T-helper 17 cell (primary cell): ENCODE results near the gene OLA1. TPM values are rescaled to one million over a fixed set of nuclear protein-coding genes. Genes with fewer than 3 reads are reported as not detected.
A peak's percentile ranks its signal among the peaks of the same experiment; 100 is the strongest.

ENCODE experiments used
- ATAC-seq: fragments of 150-1000 bp; cut with Tn5 transposase; 2 replicates; pipeline ENCODE4 v1.10.0; 2021; ENCODE audit warnings: mild to moderate bottlenecking, moderate library complexity
- DNase-seq, 3 donors: peaks; one replicate each; pipeline versions ENCODE4 v3.0.0 to v3.0.0-alpha.2; 2020 to 2021
- H3K9me3 ChIP-seq: one replicate; pipeline ENCODE4 v1.7.0; 2013; ENCODE audit warnings: low read length, mild to moderate bottlenecking; ENCODE audit not compliant: control insufficient read depth, poor library complexity, severe bottlenecking
- H3K27ac Mint-ChIP-seq: one replicate; pipeline ENCODE4 v1.8.0; 2022; ENCODE audit warnings: mild to moderate bottlenecking, moderate library complexity, mixed read lengths
- H3K27me3 Mint-ChIP-seq: one replicate; pipeline ENCODE4 v1.8.0; 2022; ENCODE audit warnings: mixed read lengths
- H3K36me3 Mint-ChIP-seq: one replicate; pipeline ENCODE4 v1.8.0; 2022; ENCODE audit warnings: low read depth, mixed read lengths
- H3K4me1 Mint-ChIP-seq: one replicate; pipeline ENCODE4 v1.8.0; 2022; ENCODE audit warnings: mild to moderate bottlenecking, mixed read lengths
- H3K4me3 Mint-ChIP-seq: one replicate; pipeline ENCODE4 v1.8.0; 2022; ENCODE audit warnings: mild to moderate bottlenecking, moderate library complexity, mixed read lengths
- total RNA-seq, 4 donors: library from RNA in 2 of 4; stranded (reverse) in 2 of 4; gene quantifications; one replicate each; pipeline ENCODE4 v1.2.3 and lab custom pipeline; 2022 to 2026

OLA1 gene
- total RNA-seq, 2 donors from 2014 or later = 42.3 to 43.6 TPM

DNA sequence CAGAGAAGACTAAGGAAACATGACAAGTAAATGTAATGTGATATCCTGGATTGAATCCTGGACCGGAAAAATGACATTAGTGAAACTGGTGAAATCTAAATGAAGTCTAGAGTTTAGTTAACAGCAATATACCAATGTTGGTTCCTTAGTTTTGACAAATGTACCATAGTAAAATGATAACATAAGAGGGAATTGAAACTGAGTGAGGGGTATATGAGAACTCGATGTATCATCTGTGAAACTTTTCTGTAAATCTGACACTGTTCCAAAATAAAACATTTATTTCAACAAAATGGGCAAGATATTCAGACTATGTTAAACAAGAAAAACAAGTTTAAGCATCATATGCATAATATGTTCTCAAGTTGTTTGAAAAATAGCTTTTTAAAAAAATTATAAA, 63.8 kb downstream of the OLA1 start:
- no peaks in the 10 kb centered on the region for H3K9me3 ChIP-seq
- Mint-ChIP-seq H3K27me3 (no peaks in the 10 kb centered on the region), H3K4me1 (peaks cover 10% of the 10 kb centered on the region), H3K4me3 (no peak overlapping the region), H3K36me3 (peaks cover 11% of the 10 kb centered on the region), H3K27ac (no peak overlapping the region)
- no peak for DNase-seq
- ATAC-seq = no peak

GRCh38 chr2:174183076-174183475, 65.3 kb downstream of the OLA1 start:
- ATAC-seq (no peak), DNase-seq (no peak)
- Mint-ChIP-seq H3K4me3 (no peak overlapping the region), H3K4me1 (peaks cover 8% of the 10 kb centered on the region), H3K36me3 (peaks cover 11% of the 10 kb centered on the region), H3K27me3 (no peaks in the 10 kb centered on the region), H3K27ac (no peak overlapping the region)
- H3K9me3 ChIP-seq = no peaks in the 10 kb centered on the region

GRCh38 chr2:174181368-174181767, 67.0 kb downstream of the OLA1 start:
- Mint-ChIP-seq H3K4me3 (no peak overlapping the region), H3K36me3 (peaks cover 2% of the 10 kb centered on the region), H3K4me1 (peaks cover 8% of the 10 kb centered on the region), H3K27ac (no peak overlapping the region), H3K27me3 (no peaks in the 10 kb centered on the region)
- ATAC-seq (no peak), DNase-seq (no peak)
- H3K9me3 ChIP-seq = no peaks in the 10 kb centered on the region

DNA sequence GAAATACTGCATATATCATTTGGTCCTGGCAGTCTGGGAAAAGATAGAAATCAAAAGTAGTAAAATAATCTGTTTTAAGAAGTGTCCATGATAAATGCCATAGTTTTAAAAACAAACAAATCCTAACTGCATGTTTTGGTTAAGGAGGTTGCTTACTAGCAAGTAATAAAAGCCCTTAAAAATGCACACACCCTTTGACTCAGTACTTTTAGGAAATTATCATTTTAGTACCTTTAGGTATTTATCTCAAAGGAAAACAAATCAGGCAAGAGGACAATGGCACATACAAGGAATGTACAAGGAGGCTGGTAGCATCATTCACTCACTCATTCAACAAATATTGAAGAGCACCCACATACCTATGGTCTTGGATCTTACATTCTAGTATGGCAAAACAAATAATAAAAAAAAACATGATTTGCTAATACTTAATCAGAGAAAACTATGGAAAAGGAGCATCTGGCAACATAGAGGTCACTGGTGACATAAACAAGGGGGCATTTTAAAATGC, 67.6 kb downstream of the OLA1 start:
- no peak for DNase-seq
- H3K27me3 Mint-ChIP-seq = no peaks in the 10 kb centered on the region
- peaks cover 8% of the 10 kb centered on the region for H3K4me1 Mint-ChIP-seq
- no peak overlapping the region for H3K4me3 Mint-ChIP-seq
- H3K27ac Mint-ChIP-seq = peak overlapping the region; percentile 29
- H3K9me3 ChIP-seq = no peaks in the 10 kb centered on the region
- H3K36me3 Mint-ChIP-seq = peaks cover 2% of the 10 kb centered on the region
- ATAC-seq = no peak

GRCh38 chr2:174180165-174180724, 68.1 kb downstream of the OLA1 start:
- H3K9me3 ChIP-seq = no peaks in the 10 kb centered on the region
- DNase-seq (no peak), ATAC-seq (no peak)
- Mint-ChIP-seq H3K4me3 (no peak overlapping the region), H3K36me3 (peaks cover 2% of the 10 kb centered on the region), H3K4me1 (peaks cover 8% of the 10 kb centered on the region), H3K27ac (peak overlapping the region; percentile 29), H3K27me3 (no peaks in the 10 kb centered on the region)

DNA sequence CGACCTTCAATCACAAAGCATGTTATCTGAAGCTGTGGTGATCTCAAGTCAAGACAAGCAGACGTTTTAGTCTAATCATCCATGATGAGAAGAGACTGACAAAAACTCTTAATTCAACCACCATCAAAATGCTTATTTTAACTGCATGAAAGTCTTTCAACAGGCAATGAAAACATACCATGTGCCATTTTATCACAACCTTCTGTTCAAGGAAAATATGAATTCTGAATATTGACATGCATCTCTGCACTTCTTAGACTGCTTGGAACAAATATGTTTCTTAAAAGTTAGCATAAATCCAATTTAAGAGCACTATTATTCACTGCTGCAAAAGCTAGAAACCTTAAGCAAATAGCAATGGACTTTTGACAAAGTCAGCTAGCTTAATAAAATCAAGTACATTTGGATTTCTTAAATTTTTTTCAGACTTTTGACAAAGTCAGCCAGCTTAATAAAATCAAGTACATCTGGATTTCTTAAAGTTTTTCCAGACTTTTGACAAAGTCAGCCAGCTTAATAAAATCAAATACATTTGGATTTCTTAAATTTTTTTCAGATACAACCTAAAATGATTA, 70.9 kb downstream of the OLA1 start:
- H3K4me3 Mint-ChIP-seq = no peak overlapping the region
- no peaks in the 10 kb centered on the region for H3K27me3 Mint-ChIP-seq

GRCh38 chr2:174176898-174177297, 71.4 kb downstream of the OLA1 start:
- no peak for ATAC-seq
- no peak overlapping the region for H3K4me3 Mint-ChIP-seq
- peaks cover 2% of the 10 kb centered on the region for H3K36me3 Mint-ChIP-seq
- no peaks in the 10 kb centered on the region for H3K27me3 Mint-ChIP-seq
- peaks cover 5% of the 10 kb centered on the region for H3K4me1 Mint-ChIP-seq
- no peaks in the 10 kb centered on the region for H3K9me3 ChIP-seq
- no peak overlapping the region for H3K27ac Mint-ChIP-seq
- no peak for DNase-seq

More for the DNA sequence above, 70.9 kb downstream of the OLA1 start:
- DNase-seq = no peak
- H3K4me1 Mint-ChIP-seq = peaks cover 5% of the 10 kb centered on the region
- no peaks in the 10 kb centered on the region for H3K9me3 ChIP-seq
- H3K27ac Mint-ChIP-seq = no peak overlapping the region
- ATAC-seq = no peak
- H3K36me3 Mint-ChIP-seq = peaks cover 2% of the 10 kb centered on the region

- no peaks in the 10 kb centered on the region for H3K4me1 Mint-ChIP-seq
Observed at GRCh38 chr2:174174741-174175140, 73.6 kb downstream of the OLA1 start.

DNA sequence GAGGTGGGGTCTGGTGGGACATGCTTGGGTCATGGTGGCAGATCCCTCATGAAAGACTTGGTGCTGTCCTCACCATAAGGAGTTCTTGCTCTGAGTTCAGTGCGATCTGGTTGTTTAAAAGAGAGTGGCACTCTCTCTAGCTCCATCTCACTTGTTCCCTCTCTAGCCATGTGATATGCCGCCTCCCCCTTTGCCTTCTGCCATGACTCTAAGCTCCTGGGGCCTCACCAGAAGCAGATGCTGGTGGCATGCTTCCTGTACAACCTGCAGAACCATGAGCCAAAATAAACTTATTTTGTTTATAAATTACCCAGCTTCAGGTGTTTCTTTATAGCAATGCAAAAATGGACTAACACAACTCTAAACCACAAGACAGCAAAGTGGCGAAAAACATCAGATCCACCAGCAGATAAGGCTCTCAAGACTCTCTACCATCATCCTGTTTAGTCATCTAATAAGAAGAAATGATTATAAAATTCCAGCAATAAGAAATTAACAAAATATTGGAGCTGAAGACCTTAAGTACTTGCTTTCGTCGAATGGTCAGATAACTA, 75.5 kb downstream of the OLA1 start:
- H3K27ac Mint-ChIP-seq = no peak overlapping the region
- H3K36me3 Mint-ChIP-seq = no peaks in the 10 kb centered on the region
- H3K4me1 Mint-ChIP-seq = no peaks in the 10 kb centered on the region
- H3K4me3 Mint-ChIP-seq = no peak overlapping the region
- no peak for ATAC-seq
- H3K9me3 ChIP-seq = peaks cover 4% of the 10 kb centered on the region
- DNase-seq = no peak
- no peaks in the 10 kb centered on the region for H3K27me3 Mint-ChIP-seq

More at GRCh38 chr2:174174741-174175140, 73.6 kb downstream of the OLA1 start:
- no peaks in the 10 kb centered on the region for H3K27me3 Mint-ChIP-seq
- no peak for ATAC-seq
- H3K36me3 Mint-ChIP-seq = no peaks in the 10 kb centered on the region
- DNase-seq = no peak
- H3K27ac Mint-ChIP-seq = no peak overlapping the region
- H3K4me3 Mint-ChIP-seq = no peak overlapping the region
- H3K9me3 ChIP-seq = no peaks in the 10 kb centered on the region

DNA sequence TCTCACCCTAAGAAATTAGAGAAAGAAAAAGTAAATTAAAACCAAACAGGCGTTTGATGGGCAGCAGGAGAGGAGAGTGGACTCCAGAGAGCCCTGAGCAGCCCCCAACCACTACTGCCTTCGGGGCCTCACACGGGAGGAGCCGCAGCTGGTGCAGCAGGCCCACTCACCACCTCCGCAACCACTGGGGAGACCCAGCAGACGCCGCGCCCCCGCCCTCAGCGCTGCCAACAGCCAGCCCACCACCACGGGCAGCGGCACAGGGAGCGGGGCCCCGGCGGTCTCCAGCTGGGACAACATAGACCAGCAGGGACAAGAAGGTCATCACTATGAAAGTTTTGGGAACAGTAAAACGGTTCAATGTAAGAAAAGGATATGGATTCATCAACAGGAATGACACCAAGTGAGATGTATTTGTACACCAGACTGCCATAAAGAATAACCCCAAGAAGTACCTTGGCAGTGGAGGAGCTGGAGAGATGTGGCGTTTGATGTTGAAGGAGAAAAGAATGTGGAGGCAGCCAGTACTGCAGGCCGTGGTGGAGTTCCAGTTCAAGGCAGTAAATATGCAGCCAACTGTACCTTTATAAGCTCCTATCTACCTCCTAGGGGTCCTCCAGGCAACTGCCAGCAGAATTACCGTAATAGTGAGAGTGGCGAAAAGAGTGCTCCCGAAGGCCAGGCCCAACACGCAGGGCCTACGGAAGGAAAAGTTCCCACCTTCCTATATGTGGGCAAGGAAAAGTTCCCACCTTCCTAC, 76.5 kb downstream of the OLA1 start:
- ATAC-seq (no peak), DNase-seq (no peak)
- H3K36me3 Mint-ChIP-seq = peaks cover 2% of the 10 kb centered on the region
- no peaks in the 10 kb centered on the region for H3K4me1 Mint-ChIP-seq
- H3K27me3 Mint-ChIP-seq = no peaks in the 10 kb centered on the region
- no peak overlapping the region for H3K27ac Mint-ChIP-seq
- peaks cover 4% of the 10 kb centered on the region for H3K9me3 ChIP-seq
- H3K4me3 Mint-ChIP-seq = no peak overlapping the region

GRCh38 chr2:174169372-174169771, 79.0 kb downstream of the OLA1 start:
- peaks cover 5% of the 10 kb centered on the region for H3K36me3 Mint-ChIP-seq

DNA sequence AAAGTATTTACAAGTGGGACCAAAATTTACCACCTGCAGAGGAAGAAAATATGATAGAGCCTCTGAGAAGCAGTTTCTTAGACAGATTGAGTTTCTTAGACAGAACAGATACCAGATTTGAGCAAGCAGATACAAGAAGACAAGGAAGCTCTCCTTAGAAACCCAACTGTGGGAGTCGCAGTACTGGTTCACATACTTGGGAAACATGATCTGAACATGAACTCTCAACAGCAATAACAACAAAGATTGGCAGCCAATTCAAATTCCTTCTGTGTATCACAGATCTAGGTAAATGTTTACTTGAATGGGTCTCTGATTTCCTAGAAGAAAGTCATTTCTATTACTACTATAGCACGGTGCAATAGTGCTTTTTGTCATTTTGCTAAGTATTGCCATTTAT, 82.1 kb downstream of the OLA1 start:
- Mint-ChIP-seq H3K4me3 (no peak overlapping the region), H3K4me1 (peaks cover 8% of the 10 kb centered on the region), H3K27ac (no peak overlapping the region), H3K36me3 (peaks cover 5% of the 10 kb centered on the region), H3K27me3 (no peaks in the 10 kb centered on the region)
- peaks cover 4% of the 10 kb centered on the region for H3K9me3 ChIP-seq
- DNase-seq (no peak), ATAC-seq (no peak)

More at GRCh38 chr2:174169372-174169771, 79.0 kb downstream of the OLA1 start:
- peaks cover 4% of the 10 kb centered on the region for H3K9me3 ChIP-seq
- H3K4me1 Mint-ChIP-seq = no peaks in the 10 kb centered on the region
- DNase-seq (no peak), ATAC-seq (no peak)
- no peak overlapping the region for H3K27ac Mint-ChIP-seq
- no peaks in the 10 kb centered on the region for H3K27me3 Mint-ChIP-seq
- H3K4me3 Mint-ChIP-seq = no peak overlapping the region

GRCh38 chr2:174161490-174161889, 86.8 kb downstream of the OLA1 start:
- ATAC-seq (no peak), DNase-seq (no peak)
- H3K4me3 Mint-ChIP-seq = no peak overlapping the region
- no peaks in the 10 kb centered on the region for H3K9me3 ChIP-seq
- H3K27me3 Mint-ChIP-seq = no peaks in the 10 kb centered on the region
- no peak overlapping the region for H3K27ac Mint-ChIP-seq
- peaks cover 3% of the 10 kb centered on the region for H3K36me3 Mint-ChIP-seq
- peaks cover 11% of the 10 kb centered on the region for H3K4me1 Mint-ChIP-seq
